NCI-H128 (cell line): ENCODE results near the gene CAMSAP1.

ENCODE experiments used
- DNase-seq: peaks from one replicate; lab custom pipeline; 2025; ENCODE audit not compliant: unreplicated experiment; lab: John Stamatoyannopoulos, UW

Gene CAMSAP1

GRCh38 chr9:135840539-135840938 is 66.8 kb downstream of the CAMSAP1 start:
- no peak for DNase-seq

- DNase-seq: no peak
Measured at GRCh38 chr9:135840107-135840506, 67.2 kb downstream of the CAMSAP1 start.

GRCh38 chr9:135839516-135839915 is 67.8 kb downstream of the CAMSAP1 start:
- DNase-seq: no peak

- no peak for DNase-seq
Measured at GRCh38 chr9:135835131-135835530, 72.2 kb downstream of the CAMSAP1 start.

- no peak for DNase-seq
Measured at GRCh38 chr9:135833864-135834263, 73.5 kb downstream of the CAMSAP1 start.

GRCh38 chr9:135830496-135830895 is 76.8 kb downstream of the CAMSAP1 start:
- DNase-seq: no peak

GRCh38 chr9:135828656-135829055 is 78.7 kb downstream of the CAMSAP1 start:
- no peak for DNase-seq

- no peak for DNase-seq
Measured at GRCh38 chr9:135827866-135828580, 79.3 kb downstream of the CAMSAP1 start.

- DNase-seq: no peak
Measured at GRCh38 chr9:135827301-135827700, 80.0 kb downstream of the CAMSAP1 start.

- no peak for DNase-seq
Measured at GRCh38 chr9:135826188-135826545, 81.2 kb downstream of the CAMSAP1 start.

- no peak for DNase-seq
Measured at GRCh38 chr9:135825435-135826187, 81.7 kb downstream of the CAMSAP1 start.

- no peak for DNase-seq
Measured at GRCh38 chr9:135823036-135823435, 84.3 kb downstream of the CAMSAP1 start.

- DNase-seq: no peak
Measured at GRCh38 chr9:135822374-135822755, 85.0 kb downstream of the CAMSAP1 start.

- DNase-seq: no peak
Measured at GRCh38 chr9:135821733-135822373, 85.5 kb downstream of the CAMSAP1 start.

- DNase-seq: no peak
Measured at GRCh38 chr9:135821116-135821515, 86.2 kb downstream of the CAMSAP1 start.

GRCh38 chr9:135820661-135821060 is 86.7 kb downstream of the CAMSAP1 start:
- no peak for DNase-seq

- DNase-seq: no peak
Measured at GRCh38 chr9:135819905-135820304, 87.4 kb downstream of the CAMSAP1 start.

- no peak for DNase-seq
Measured at GRCh38 chr9:135818718-135819475, 88.4 kb downstream of the CAMSAP1 start.

GRCh38 chr9:135817951-135818717 is 89.2 kb downstream of the CAMSAP1 start:
- DNase-seq: no peak

- no peak for DNase-seq
Measured at GRCh38 chr9:135816651-135816970, 90.7 kb downstream of the CAMSAP1 start.
